Tibial nerve (tissue), 4 donors: Measurements from ENCODE around the gene APC2. TPM values are rescaled to one million over a fixed set of nuclear protein-coding genes. Genes with fewer than 3 reads are reported as not detected.

ENCODE experiments used
- DNase-seq, 2 donors: peaks; one replicate each; pipeline ENCODE4 v3.0.0-alpha.2; 2019; ENCODE audit warnings: low spot score in 2 of 2
- H3K27ac ChIP-seq, 4 donors: fragments of 200-600 bp; sonication (generic) in 3 of 4; one replicate each; pipeline ENCODE4 v1.5.1; 2017 to 2019; ENCODE audit warnings: mild to moderate bottlenecking in 1 of 4
- H3K27me3 ChIP-seq, 2 donors: fragments of 200-600 bp; sonication (generic) in 1 of 2; one replicate each; pipeline versions ENCODE4 v1.5.1 to v1.6.0; 2017 to 2019
- H3K36me3 ChIP-seq, 3 donors: fragments of 200-600 bp; sonication (generic); one replicate each; pipeline ENCODE4 v1.5.1; 2018 to 2019
- H3K4me1 ChIP-seq, 4 donors: fragments of 200-600 bp; sonication (generic) in 3 of 4; one replicate each; pipeline ENCODE4 v1.5.1; 2017 to 2019
- H3K4me3 ChIP-seq, 4 donors: fragments of 200-600 bp; sonication (generic) in 3 of 4; one replicate each; pipeline ENCODE4 v1.5.1; 2017 to 2019; ENCODE audit warnings: mild to moderate bottlenecking in 1 of 4, moderate library complexity in 1 of 4
- H3K9me3 ChIP-seq, 4 donors: fragments of 200-600 bp; sonication (generic) in 3 of 4; one replicate each; pipeline ENCODE4 v1.5.1; 2017 to 2019
- EP300 ChIP-seq, 2 donors: sonication (generic); formaldehyde crosslinking; IDR thresholded peaks; one replicate each; pipeline ENCODE4 v1.6.1; 2017; ENCODE audit warnings: antibody characterized with exemption in 2 of 2, mild to moderate bottlenecking in 1 of 2
- POLR2A ChIP-seq, 2 donors: fragments of 450-650 bp; IDR thresholded peaks; one replicate each; pipeline ENCODE4 v1.6.1; 2017; ENCODE audit warnings: antibody characterized with exemption in 2 of 2, mild to moderate bottlenecking in 2 of 2, moderate library complexity in 2 of 2
- WGBS, 2 donors: methylation state at CpG; one replicate each; pipeline ENCODE4 v1.1.5; 2018; 5-methylcytosine and 5-hydroxymethylcytosine counted together
- total RNA-seq, 4 donors: library from RNA; depleted of rRNA; stranded (reverse); fragments of >200 nt; gene quantifications; one replicate each; pipeline ENCODE4 v1.1.0, GENCODE V29; 2016
- TF ChIP-seq, protein P1 (sequence below), 5 experiments: fragments of 200-600 bp in 3 of 5; fragments of 450-650 bp in 2 of 5; sonication (generic) in 3 of 5; IDR thresholded peaks; one replicate each; pipeline ENCODE4 v1.5.1; 2016 to 2019; ENCODE audit warnings: antibody characterized with exemption in 5 of 5, mild to moderate bottlenecking in 3 of 5, moderate library complexity in 2 of 5

Gene APC2
- total RNA-seq, 4 donors from 2014 or later, result 1.7 to 10.2 (median 4.2) TPM

DNA sequence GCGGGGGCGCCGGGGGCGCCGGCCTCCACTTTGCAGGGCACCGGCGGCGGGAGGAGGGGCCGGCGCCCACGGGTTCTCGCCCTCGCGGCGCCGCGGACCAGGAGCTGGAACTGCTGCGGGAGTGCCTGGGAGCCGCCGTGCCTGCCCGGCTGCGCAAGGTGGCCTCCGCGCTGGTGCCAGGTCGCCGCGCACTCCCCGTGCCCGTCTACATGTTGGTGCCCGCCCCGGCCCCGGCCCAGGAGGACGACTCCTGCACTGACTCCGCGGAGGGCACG lies 17.2 kb downstream of the APC2 start:
- H3K4me1 ChIP-seq, result peaks cover 0 to 66% (median 45%) of the 10 kb centered on the region in 4 donors
- H3K9me3 ChIP-seq, result no peaks in the 10 kb centered on the region
- TF ChIP-seq POLR2A (IDR thresholded peaks at IDR 0.05), result no peak
- H3K27me3 ChIP-seq, result peaks cover 2 to 58% of the 10 kb centered on the region in 2 donors
- peaks cover 0 to 20% (median 0%) of the 10 kb centered on the region in 3 donors for H3K36me3 ChIP-seq
- no peak overlapping the region for H3K27ac ChIP-seq
- DNase-seq, result no peak
- 16% methylated on average over 20 of the region's 36 CpGs; no CpG with 5 or more reads in 1 of the 2 donors for WGBS, 2 donors
- H3K4me3 ChIP-seq, result no peak overlapping the region

DNA sequence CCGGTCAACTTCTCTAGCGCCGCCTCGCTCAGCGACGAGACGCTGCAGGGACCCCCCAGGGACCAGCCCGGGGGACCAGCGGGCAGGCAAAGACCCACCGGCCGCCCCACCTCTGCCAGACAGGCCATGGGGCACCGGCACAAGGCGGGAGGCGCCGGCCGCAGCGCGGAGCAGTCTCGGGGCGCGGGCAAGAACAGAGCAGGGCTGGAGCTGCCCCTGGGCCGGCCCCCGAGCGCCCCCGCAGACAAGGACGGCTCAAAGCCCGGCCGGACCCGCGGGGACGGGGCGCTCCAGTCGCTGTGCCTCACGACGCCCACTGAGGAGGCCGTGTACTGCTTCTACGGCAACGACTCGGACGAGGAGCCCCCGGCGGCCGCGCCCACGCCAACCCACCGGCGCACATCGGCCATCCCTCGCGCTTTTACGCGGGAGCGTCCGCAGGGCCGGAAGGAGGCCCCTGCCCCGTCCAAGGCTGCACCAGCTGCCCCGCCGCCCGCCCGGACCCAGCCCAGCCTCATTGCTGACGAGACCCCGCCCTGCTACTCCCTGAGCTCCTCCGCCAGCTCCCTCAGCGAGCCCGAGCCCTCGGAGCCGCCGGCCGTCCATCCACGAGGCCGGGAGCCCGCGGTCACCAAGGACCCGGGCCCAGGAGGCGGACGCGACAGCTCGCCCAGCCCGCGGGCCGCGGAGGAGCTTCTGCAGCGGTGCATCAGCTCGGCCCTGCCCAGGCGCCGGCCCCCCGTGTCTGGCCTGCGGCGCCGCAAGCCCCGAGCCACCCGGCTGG lies 17.8 kb downstream of the APC2 start:
- H3K27me3 ChIP-seq, result peaks cover 2 to 63% of the 10 kb centered on the region in 2 donors
- 31 to 35% methylated on average over 16 to 75 of the region's 92 CpGs for WGBS, 2 donors
- H3K4me1 ChIP-seq, result peaks cover 0 to 71% (median 45%) of the 10 kb centered on the region in 4 donors
- peaks cover 0 to 19% (median 0%) of the 10 kb centered on the region in 3 donors for H3K36me3 ChIP-seq
- no peak for DNase-seq
- H3K4me3 ChIP-seq, result peak overlapping the region in 1 of 4 donors; percentile 10
- no peaks in the 10 kb centered on the region for H3K9me3 ChIP-seq
- H3K27ac ChIP-seq, result no peak overlapping the region
- TF ChIP-seq, protein P1, sequence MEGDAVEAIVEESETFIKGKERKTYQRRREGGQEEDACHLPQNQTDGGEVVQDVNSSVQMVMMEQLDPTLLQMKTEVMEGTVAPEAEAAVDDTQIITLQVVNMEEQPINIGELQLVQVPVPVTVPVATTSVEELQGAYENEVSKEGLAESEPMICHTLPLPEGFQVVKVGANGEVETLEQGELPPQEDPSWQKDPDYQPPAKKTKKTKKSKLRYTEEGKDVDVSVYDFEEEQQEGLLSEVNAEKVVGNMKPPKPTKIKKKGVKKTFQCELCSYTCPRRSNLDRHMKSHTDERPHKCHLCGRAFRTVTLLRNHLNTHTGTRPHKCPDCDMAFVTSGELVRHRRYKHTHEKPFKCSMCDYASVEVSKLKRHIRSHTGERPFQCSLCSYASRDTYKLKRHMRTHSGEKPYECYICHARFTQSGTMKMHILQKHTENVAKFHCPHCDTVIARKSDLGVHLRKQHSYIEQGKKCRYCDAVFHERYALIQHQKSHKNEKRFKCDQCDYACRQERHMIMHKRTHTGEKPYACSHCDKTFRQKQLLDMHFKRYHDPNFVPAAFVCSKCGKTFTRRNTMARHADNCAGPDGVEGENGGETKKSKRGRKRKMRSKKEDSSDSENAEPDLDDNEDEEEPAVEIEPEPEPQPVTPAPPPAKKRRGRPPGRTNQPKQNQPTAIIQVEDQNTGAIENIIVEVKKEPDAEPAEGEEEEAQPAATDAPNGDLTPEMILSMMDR (IDR thresholded peaks at IDR 0.05), result no peak
- TF ChIP-seq EP300 (IDR thresholded peaks at IDR 0.05) (no peak), POLR2A (IDR thresholded peaks at IDR 0.05) (no peak)

DNA sequence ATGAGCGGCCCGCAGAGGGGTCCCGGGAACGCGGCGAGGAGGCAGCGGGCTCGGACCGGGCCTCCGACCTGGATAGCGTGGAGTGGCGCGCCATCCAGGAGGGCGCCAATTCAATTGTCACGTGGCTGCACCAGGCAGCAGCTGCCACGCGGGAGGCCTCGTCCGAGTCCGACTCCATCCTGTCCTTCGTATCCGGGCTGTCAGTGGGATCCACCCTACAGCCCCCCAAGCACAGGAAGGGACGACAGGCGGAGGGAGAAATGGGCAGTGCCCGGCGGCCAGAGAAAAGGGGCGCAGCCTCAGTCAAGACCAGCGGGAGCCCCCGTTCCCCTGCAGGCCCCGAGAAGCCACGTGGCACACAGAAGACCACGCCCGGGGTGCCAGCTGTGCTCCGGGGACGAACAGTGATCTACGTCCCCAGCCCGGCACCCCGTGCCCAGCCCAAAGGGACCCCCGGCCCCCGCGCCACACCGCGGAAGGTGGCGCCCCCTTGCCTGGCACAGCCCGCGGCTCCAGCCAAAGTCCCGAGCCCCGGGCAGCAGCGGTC lies 18.4 kb downstream of the APC2 start:
- no peak for DNase-seq
- peaks cover 0 to 19% (median 0%) of the 10 kb centered on the region in 3 donors for H3K36me3 ChIP-seq
- peak overlapping the region in 1 of 4 donors; percentile 50 for H3K4me3 ChIP-seq
- no peaks in the 10 kb centered on the region for H3K9me3 ChIP-seq
- H3K27me3 ChIP-seq, result peaks cover 2 to 70% of the 10 kb centered on the region in 2 donors
- H3K27ac ChIP-seq, result peak overlapping the region in 1 of 4 donors; percentile 28
- TF ChIP-seq POLR2A (IDR thresholded peaks at IDR 0.05) (no peak), EP300 (IDR thresholded peaks at IDR 0.05) (no peak)
- TF ChIP-seq, protein P1 (IDR thresholded peaks at IDR 0.05), result no peak
- WGBS, 2 donors, result 31 to 35% methylated on average over 29 to 30 of the region's 49 CpGs
- H3K4me1 ChIP-seq, result peaks cover 0 to 78% (median 45%) of the 10 kb centered on the region in 4 donors

DNA sequence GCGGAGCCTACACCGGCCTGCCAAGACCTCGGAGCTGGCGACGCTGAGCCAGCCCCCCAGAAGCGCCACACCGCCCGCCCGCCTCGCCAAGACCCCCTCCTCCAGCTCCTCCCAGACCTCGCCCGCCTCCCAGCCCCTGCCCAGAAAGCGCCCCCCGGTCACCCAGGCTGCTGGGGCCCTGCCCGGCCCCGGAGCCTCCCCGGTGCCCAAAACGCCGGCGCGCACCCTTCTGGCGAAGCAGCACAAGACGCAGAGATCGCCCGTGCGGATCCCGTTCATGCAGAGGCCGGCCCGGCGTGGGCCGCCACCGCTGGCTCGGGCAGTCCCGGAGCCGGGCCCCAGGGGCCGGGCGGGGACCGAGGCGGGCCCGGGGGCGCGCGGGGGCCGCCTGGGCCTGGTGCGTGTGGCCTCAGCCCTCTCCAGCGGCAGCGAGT lies 18.9 kb downstream of the APC2 start:
- DNase-seq, result no peak
- Histone ChIP-seq H3K9me3 (no peaks in the 10 kb centered on the region), H3K36me3 (peaks cover 0 to 19% (median 0%) of the 10 kb centered on the region in 3 donors), H3K27me3 (peaks cover 2 to 75% of the 10 kb centered on the region in 2 donors), H3K4me1 (peaks cover 0 to 83% (median 45%) of the 10 kb centered on the region in 4 donors), H3K4me3 (peak overlapping the region in 1 of 4 donors; percentile 50), H3K27ac (peak overlapping the region in 1 of 4 donors; percentile 28)
- WGBS, 2 donors, result 13 to 28% methylated on average over 8 to 19 of the region's 47 CpGs
- no peak for TF ChIP-seq EP300 (IDR thresholded peaks at IDR 0.05)
- no peak for TF ChIP-seq POLR2A (IDR thresholded peaks at IDR 0.05)
- TF ChIP-seq, protein P1 (IDR thresholded peaks at IDR 0.05), result no peak

DNA sequence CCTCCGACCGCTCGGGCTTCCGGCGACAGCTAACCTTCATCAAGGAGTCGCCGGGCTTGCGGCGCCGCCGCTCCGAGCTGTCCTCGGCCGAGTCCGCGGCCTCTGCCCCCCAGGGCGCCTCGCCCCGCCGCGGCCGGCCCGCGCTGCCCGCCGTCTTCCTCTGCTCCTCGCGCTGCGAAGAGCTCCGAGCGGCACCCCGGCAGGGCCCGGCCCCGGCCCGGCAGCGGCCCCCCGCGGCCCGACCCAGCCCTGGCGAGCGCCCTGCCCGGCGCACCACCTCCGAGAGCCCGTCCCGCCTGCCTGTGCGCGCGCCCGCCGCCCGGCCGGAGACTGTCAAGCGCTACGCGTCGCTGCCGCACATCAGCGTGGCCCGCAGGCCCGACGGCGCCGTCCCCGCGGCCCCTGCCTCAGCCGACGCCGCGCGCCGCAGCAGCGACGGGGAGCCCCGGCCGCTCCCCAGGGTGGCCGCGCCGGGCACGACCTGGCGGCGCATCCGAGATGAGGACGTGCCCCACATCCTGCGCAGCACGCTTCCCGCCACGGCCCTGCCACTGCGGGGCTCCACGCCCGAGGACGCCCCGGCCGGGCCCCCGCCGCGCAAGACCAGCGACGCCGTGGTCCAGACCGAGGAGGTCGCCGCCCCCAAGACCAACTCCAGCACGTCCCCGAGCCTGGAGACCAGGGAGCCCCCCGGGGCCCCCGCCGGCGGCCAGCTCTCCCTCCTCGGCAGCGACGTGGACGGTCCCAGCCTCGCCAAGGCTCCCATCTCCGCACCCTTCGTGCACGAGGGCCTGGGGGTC lies 19.5 kb downstream of the APC2 start:
- 16% methylated on average over 21 of the region's 117 CpGs; no CpG with 5 or more reads in 1 of the 2 donors for WGBS, 2 donors
- H3K27me3 ChIP-seq, result peaks cover 2 to 80% of the 10 kb centered on the region in 2 donors
- peaks cover 0 to 89% (median 51%) of the 10 kb centered on the region in 4 donors for H3K4me1 ChIP-seq
- H3K36me3 ChIP-seq, result peaks cover 0 to 23% (median 0%) of the 10 kb centered on the region in 3 donors
- TF ChIP-seq POLR2A (IDR thresholded peaks at IDR 0.05) (no peak), EP300 (IDR thresholded peaks at IDR 0.05) (no peak)
- TF ChIP-seq, protein P1 (IDR thresholded peaks at IDR 0.05), result no peak
- H3K9me3 ChIP-seq, result no peaks in the 10 kb centered on the region
- peak overlapping the region in 2 of 4 donors; percentile 43 to 50 for H3K4me3 ChIP-seq
- peak overlapping the region in 1 of 4 donors; percentile 28 for H3K27ac ChIP-seq
- DNase-seq, result no peak
